Measurements from ENCODE around the gene CERCAM. TPM values are rescaled to one million over a fixed set of nuclear protein-coding genes. Genes with fewer than 3 reads are reported as not detected.
A peak's percentile ranks its signal among the peaks of the same experiment; 100 is the strongest.

The CERCAM gene
- polyA plus RNA-seq, 3 donors = 1.5 to 2.5 (median 1.8) TPM

- H2AFZ ChIP-seq (ENCODE audit: insufficient read depth, low read depth, low read length, poor library complexity, severe bottlenecking) = no peak overlapping the region
- no peak for TF ChIP-seq CTCF (IDR thresholded peaks at IDR 0.05)
- intact Hi-C loops (cut with micrococcal nuclease) = no loop called here
- Mint-ChIP-seq H3K27ac (peak overlapping the region in 1 of 7 donors; percentile 64), H3K9me3 (peaks cover 0 to 2% (median 0%) of the 10 kb centered on the region in 7 donors), H3K27me3 (ENCODE audit: low read depth in 3 of 3) (no peaks in the 10 kb centered on the region), H3K4me3 (no peak overlapping the region), H3K4me1 (no peaks in the 10 kb centered on the region), H3K36me3 (peaks cover 56 to 84% of the 10 kb centered on the region in 2 donors)
- no peaks in the 10 kb centered on the region for H3K4me1 ChIP-seq (ENCODE audit: control insufficient read depth in 1 of 2, insufficient read depth in 2 of 2, low read length in 2 of 2)
- H3K4me3 ChIP-seq (replicated peaks in 1 of 3; ENCODE audit: low read depth in 2 of 3, low read length in 3 of 3) = no peak overlapping the region
- H3K27me3 ChIP-seq (ENCODE audit: control insufficient read depth in 2 of 2, insufficient read depth in 2 of 2, low read length in 2 of 2) = no peaks in the 10 kb centered on the region
- no peak overlapping the region for H3K4me2 ChIP-seq (replicated peaks; ENCODE audit: extremely low read depth, low read length, poor library complexity, severe bottlenecking)
- WGBS (ENCODE audit: insufficient coverage) = 80% methylated on average over 1 of the region's 1 CpG
- H3K9me3 ChIP-seq (replicated peaks in 1 of 2; ENCODE audit: control insufficient read depth in 1 of 2, insufficient read depth in 1 of 2, low read length in 2 of 2) = no peaks in the 10 kb centered on the region
- H4K20me1 ChIP-seq (ENCODE audit: insufficient read depth, low read length) = no peaks in the 10 kb centered on the region
- no peaks in the 10 kb centered on the region for H3K79me2 ChIP-seq (ENCODE audit: insufficient read depth, low read length)
- H3K27ac ChIP-seq (ENCODE audit: low read depth in 1 of 2, low read length in 2 of 2) = no peak overlapping the region
- no peak overlapping the region for H3K9ac ChIP-seq (ENCODE audit: insufficient read depth, low read length, poor library complexity, severe bottlenecking)
- DNase-seq = no peak
- peaks cover 61 to 89% of the 10 kb centered on the region in 2 donors for H3K36me3 ChIP-seq (replicated peaks in 1 of 2; ENCODE audit: control insufficient read depth in 1 of 2, insufficient read depth in 2 of 2, low read length in 2 of 2)
Observed at GRCh38 chr9:128479262-128479661, 58.6 kb downstream of the CERCAM start.

GRCh38 chr9:128481561-128481960 lies 60.9 kb downstream of the CERCAM start:
- H3K9me3 ChIP-seq (replicated peaks in 1 of 2; ENCODE audit: control insufficient read depth in 1 of 2, insufficient read depth in 1 of 2, low read length in 2 of 2) = no peaks in the 10 kb centered on the region
- no peaks in the 10 kb centered on the region for H3K79me2 ChIP-seq (ENCODE audit: insufficient read depth, low read length)
- no peak overlapping the region for H3K4me3 Mint-ChIP-seq
- H3K9me3 Mint-ChIP-seq = no peaks in the 10 kb centered on the region
- H3K27ac ChIP-seq (ENCODE audit: low read depth in 1 of 2, low read length in 2 of 2) = no peak overlapping the region
- H4K20me1 ChIP-seq (ENCODE audit: insufficient read depth, low read length) = no peaks in the 10 kb centered on the region
- 99% methylated on average over 8 of the region's 10 CpGs for WGBS (ENCODE audit: insufficient coverage)
- intact Hi-C loops (cut with micrococcal nuclease) = no loop called here
- no peak overlapping the region for H3K4me3 ChIP-seq (replicated peaks in 1 of 3; ENCODE audit: low read depth in 2 of 3, low read length in 3 of 3)
- H3K27me3 ChIP-seq (ENCODE audit: control insufficient read depth in 2 of 2, insufficient read depth in 2 of 2, low read length in 2 of 2) = no peaks in the 10 kb centered on the region
- H3K9ac ChIP-seq (ENCODE audit: insufficient read depth, low read length, poor library complexity, severe bottlenecking) = no peak overlapping the region
- H3K27me3 Mint-ChIP-seq (ENCODE audit: low read depth in 3 of 3) = no peaks in the 10 kb centered on the region
- no peaks in the 10 kb centered on the region for H3K4me1 Mint-ChIP-seq
- H3K4me2 ChIP-seq (replicated peaks; ENCODE audit: extremely low read depth, low read length, poor library complexity, severe bottlenecking) = no peak overlapping the region
- H2AFZ ChIP-seq (ENCODE audit: insufficient read depth, low read depth, low read length, poor library complexity, severe bottlenecking) = no peak overlapping the region
- no peak for TF ChIP-seq CTCF (IDR thresholded peaks at IDR 0.05)
- H3K4me1 ChIP-seq (ENCODE audit: control insufficient read depth in 1 of 2, insufficient read depth in 2 of 2, low read length in 2 of 2) = no peaks in the 10 kb centered on the region
- peaks cover 65 to 85% of the 10 kb centered on the region in 2 donors for H3K36me3 Mint-ChIP-seq
- no peak for DNase-seq
- peak overlapping the region in 2 of 7 donors; percentile 30 to 52 for H3K27ac Mint-ChIP-seq
- H3K36me3 ChIP-seq (replicated peaks in 1 of 2; ENCODE audit: control insufficient read depth in 1 of 2, insufficient read depth in 2 of 2, low read length in 2 of 2) = peaks cover 75 to 91% of the 10 kb centered on the region in 2 donors
